ENCODE measurements around the gene CAMK1G. TPM values are rescaled to one million over a fixed set of nuclear protein-coding genes. Genes with fewer than 3 reads are reported as not detected.

CAMK1G gene
- total RNA-seq, 1 experiment from 2014 or later, result 21.2 TPM

DNA sequence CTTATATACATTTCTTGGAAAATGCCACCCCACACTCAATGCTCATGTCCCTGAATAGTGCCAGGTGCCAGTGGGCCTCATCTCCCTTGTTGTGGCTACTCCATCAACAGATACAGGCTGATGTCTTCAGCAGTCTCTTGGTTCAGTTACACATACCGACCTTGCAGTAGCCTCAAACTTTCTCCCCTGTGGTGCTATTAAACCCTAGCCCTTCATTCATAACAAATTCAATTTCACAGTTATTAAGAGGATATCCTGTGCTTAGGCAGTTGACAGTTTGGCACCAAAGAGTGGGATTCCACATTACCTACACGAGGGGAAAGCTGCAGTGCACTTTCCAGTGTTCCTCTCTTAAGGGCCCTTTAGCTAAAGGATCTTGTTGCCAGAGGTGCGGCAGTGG is 35.9 kb upstream of the CAMK1G start:
- no peaks in the 10 kb centered on the region for H3K36me3 ChIP-seq (ENCODE audit: insufficient read depth, low read length, poor library complexity, severe bottlenecking)
- H3K9me3 ChIP-seq (ENCODE audit: low read depth, low read length, poor library complexity, severe bottlenecking), result no peaks in the 10 kb centered on the region
- peaks cover 17% of the 10 kb centered on the region for H3K4me1 ChIP-seq (ENCODE audit: insufficient read depth, low read length, poor library complexity, severe bottlenecking)
- no peak overlapping the region for H3K27ac ChIP-seq (ENCODE audit: low read depth, low read length, poor library complexity, severe bottlenecking)
- TF ChIP-seq, protein P1, sequence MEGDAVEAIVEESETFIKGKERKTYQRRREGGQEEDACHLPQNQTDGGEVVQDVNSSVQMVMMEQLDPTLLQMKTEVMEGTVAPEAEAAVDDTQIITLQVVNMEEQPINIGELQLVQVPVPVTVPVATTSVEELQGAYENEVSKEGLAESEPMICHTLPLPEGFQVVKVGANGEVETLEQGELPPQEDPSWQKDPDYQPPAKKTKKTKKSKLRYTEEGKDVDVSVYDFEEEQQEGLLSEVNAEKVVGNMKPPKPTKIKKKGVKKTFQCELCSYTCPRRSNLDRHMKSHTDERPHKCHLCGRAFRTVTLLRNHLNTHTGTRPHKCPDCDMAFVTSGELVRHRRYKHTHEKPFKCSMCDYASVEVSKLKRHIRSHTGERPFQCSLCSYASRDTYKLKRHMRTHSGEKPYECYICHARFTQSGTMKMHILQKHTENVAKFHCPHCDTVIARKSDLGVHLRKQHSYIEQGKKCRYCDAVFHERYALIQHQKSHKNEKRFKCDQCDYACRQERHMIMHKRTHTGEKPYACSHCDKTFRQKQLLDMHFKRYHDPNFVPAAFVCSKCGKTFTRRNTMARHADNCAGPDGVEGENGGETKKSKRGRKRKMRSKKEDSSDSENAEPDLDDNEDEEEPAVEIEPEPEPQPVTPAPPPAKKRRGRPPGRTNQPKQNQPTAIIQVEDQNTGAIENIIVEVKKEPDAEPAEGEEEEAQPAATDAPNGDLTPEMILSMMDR (conservative IDR thresholded peaks at IDR 0.05; ENCODE audit: low read depth, low read length), result no peak
- no peak for TF ChIP-seq EZH2 (IDR thresholded peaks at IDR 0.05; ENCODE audit: borderline replicate concordance, low read depth, low read length, poor library complexity, severe bottlenecking)
- BruUV-seq (replicated peaks), result no TSS peak
- ChIA-PET CTCF (interaction anchor here (0.9 kb wide), 1 partner anchor 1550 kb away, joined by 3 read pairs; no protein-coding TSS in a partner anchor), POLR2A (ENCODE audit: low non-redundant PET) (no interaction called here)
- peaks cover 42% of the 10 kb centered on the region for H3K27me3 ChIP-seq (replicated peaks; ENCODE audit: insufficient read depth, low read depth, low read length, poor library complexity)
- peak; percentile 79 for DNase-seq (ENCODE audit: low spot score)
- H3K4me3 ChIP-seq (ENCODE audit: low read depth, low read length, poor library complexity, severe bottlenecking), result no peak overlapping the region
- intact Hi-C loops (cut with micrococcal nuclease; ENCODE audit: unreplicated experiment), result no loop called here

GRCh38 chr1:209549443-209550205 is 33.9 kb upstream of the CAMK1G start:
- H3K4me1 ChIP-seq (ENCODE audit: insufficient read depth, low read length, poor library complexity, severe bottlenecking), result peaks cover 6% of the 10 kb centered on the region
- TF ChIP-seq EZH2 (IDR thresholded peaks at IDR 0.05; ENCODE audit: borderline replicate concordance, low read depth, low read length, poor library complexity, severe bottlenecking), result no peak
- TF ChIP-seq, protein P1 (conservative IDR thresholded peaks at IDR 0.05; ENCODE audit: low read depth, low read length), result peak; percentile 51
- no peaks in the 10 kb centered on the region for H3K9me3 ChIP-seq (ENCODE audit: low read depth, low read length, poor library complexity, severe bottlenecking)
- BruUV-seq (replicated peaks), result no TSS peak
- ChIA-PET CTCF (interaction anchor here (1.8 kb wide), 1 partner anchor 20 kb away, joined by 4 read pairs; no protein-coding TSS in a partner anchor), POLR2A (ENCODE audit: low non-redundant PET) (no interaction called here)
- H3K27ac ChIP-seq (ENCODE audit: low read depth, low read length, poor library complexity, severe bottlenecking), result no peak overlapping the region
- H3K27me3 ChIP-seq (replicated peaks; ENCODE audit: insufficient read depth, low read depth, low read length, poor library complexity), result peaks cover 50% of the 10 kb centered on the region
- no peaks in the 10 kb centered on the region for H3K36me3 ChIP-seq (ENCODE audit: insufficient read depth, low read length, poor library complexity, severe bottlenecking)
- H3K4me3 ChIP-seq (ENCODE audit: low read depth, low read length, poor library complexity, severe bottlenecking), result no peak overlapping the region
- DNase-seq (ENCODE audit: low spot score), result peak; percentile 37
- intact Hi-C loops (cut with micrococcal nuclease; ENCODE audit: unreplicated experiment), result no loop called here

GRCh38 chr1:209550519-209550918 is 33.0 kb upstream of the CAMK1G start:
- CTCF ChIA-PET, result interaction anchor here (1.8 kb wide), 1 partner anchor 19 kb away, joined by 4 read pairs; no protein-coding TSS in a partner anchor
- no peaks in the 10 kb centered on the region for H3K36me3 ChIP-seq (ENCODE audit: insufficient read depth, low read length, poor library complexity, severe bottlenecking)
- peaks cover 50% of the 10 kb centered on the region for H3K27me3 ChIP-seq (replicated peaks; ENCODE audit: insufficient read depth, low read depth, low read length, poor library complexity)
- intact Hi-C loops (cut with micrococcal nuclease; ENCODE audit: unreplicated experiment), result no loop called here
- no peak overlapping the region for H3K4me3 ChIP-seq (ENCODE audit: low read depth, low read length, poor library complexity, severe bottlenecking)
- DNase-seq (ENCODE audit: low spot score), result no peak
- H3K9me3 ChIP-seq (ENCODE audit: low read depth, low read length, poor library complexity, severe bottlenecking), result no peaks in the 10 kb centered on the region
- TF ChIP-seq, protein P1 (conservative IDR thresholded peaks at IDR 0.05; ENCODE audit: low read depth, low read length), result no peak
- TF ChIP-seq EZH2 (IDR thresholded peaks at IDR 0.05; ENCODE audit: borderline replicate concordance, low read depth, low read length, poor library complexity, severe bottlenecking), result no peak
- H3K27ac ChIP-seq (ENCODE audit: low read depth, low read length, poor library complexity, severe bottlenecking), result no peak overlapping the region
- BruUV-seq (replicated peaks), result no TSS peak
- POLR2A ChIA-PET (ENCODE audit: low non-redundant PET), result no interaction called here
- H3K4me1 ChIP-seq (ENCODE audit: insufficient read depth, low read length, poor library complexity, severe bottlenecking), result peaks cover 6% of the 10 kb centered on the region

Measured in A673 (cell line).